T-helper 2 cell treated with Interferon-gamma antibody and Interleukin-4, amounts not matched to agents 100 ng/mL and 5 ng/mL, for 36 hours (primary cell): ENCODE measurements around the gene SSU72. TPM values are rescaled to one million over a fixed set of nuclear protein-coding genes. Genes with fewer than 3 reads are reported as not detected.

Experiments
- intact Hi-C: fragments of 100-400 bp; cut with micrococcal nuclease; formaldehyde crosslinking; loops from one replicate; pipeline ENCODE4 v1.15.1; 2023
- total RNA-seq: library from RNA; stranded (reverse); gene quantifications from 2 replicates; pipeline ENCODE4 v1.2.3, GENCODE V29; 2022

Gene SSU72
- total RNA-seq, 1 donor from 2014 or later, result 137 TPM

DNA sequence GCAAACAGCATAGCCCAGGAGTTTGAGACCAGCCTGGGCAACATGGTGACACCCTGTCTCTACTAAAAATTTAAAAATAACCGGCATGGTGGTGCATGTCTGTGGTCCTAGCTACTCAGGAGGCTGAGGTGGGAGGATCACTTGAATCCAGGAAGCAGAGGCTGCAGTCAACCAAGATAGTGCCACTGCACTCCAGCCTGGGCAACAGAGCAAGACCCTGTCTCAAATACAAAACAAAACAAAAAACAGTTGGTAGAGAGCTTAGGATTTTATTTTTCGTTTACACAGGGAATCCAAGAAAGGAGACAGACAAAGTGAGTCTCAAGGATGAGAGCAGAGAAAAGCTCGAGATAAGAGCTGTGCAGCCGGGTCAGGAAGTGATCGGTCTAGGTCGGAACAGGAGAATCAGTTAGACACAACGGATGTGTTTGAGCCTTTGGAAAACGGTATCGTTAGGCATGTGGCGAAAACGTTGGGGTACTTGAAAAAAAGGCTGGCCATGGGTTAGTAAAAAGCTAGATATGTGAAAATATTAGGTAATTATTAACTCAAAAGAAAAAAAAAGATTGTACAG lies 38.9 kb upstream of the SSU72 start:
- intact Hi-C loops, result loop anchor here (2.0 kb wide), 1 partner anchor 17 kb away; no protein-coding TSS in a partner anchor

- intact Hi-C loops, result no loop called here
Observed at GRCh38 chr1:1612104-1612400, 37.4 kb upstream of the SSU72 start.

- intact Hi-C loops, result no loop called here
Observed at GRCh38 chr1:1610796-1611195, 36.1 kb upstream of the SSU72 start.

- intact Hi-C loops, result no loop called here
Observed at GRCh38 chr1:1609822-1610485, 35.3 kb upstream of the SSU72 start.

DNA sequence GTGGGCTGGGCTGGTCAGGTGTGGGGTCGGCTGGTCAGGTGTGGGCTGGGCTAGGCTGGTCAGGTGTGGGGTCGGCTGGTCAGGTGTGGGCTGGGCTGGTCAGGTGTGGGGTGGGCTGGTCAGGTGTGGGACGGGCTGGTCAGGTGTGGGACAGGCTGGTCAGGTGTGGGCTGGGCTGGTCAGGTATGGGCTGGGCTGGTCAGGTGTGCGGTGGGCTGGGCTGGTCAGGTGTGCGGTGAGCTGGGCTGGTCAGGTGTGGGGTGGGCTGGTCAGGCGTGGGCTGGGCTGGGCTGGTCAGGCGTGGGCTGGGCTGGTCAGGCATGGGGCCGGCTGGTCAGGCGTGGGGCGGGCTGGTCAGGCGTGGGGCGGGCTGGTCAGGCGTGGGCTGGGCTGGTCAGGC lies 31.6 kb upstream of the SSU72 start:
- intact Hi-C loops, result no loop called here

GRCh38 chr1:1605724-1606123 lies 31.1 kb upstream of the SSU72 start:
- intact Hi-C loops, result no loop called here

GRCh38 chr1:1605034-1605591 lies 30.4 kb upstream of the SSU72 start:
- intact Hi-C loops, result no loop called here

DNA sequence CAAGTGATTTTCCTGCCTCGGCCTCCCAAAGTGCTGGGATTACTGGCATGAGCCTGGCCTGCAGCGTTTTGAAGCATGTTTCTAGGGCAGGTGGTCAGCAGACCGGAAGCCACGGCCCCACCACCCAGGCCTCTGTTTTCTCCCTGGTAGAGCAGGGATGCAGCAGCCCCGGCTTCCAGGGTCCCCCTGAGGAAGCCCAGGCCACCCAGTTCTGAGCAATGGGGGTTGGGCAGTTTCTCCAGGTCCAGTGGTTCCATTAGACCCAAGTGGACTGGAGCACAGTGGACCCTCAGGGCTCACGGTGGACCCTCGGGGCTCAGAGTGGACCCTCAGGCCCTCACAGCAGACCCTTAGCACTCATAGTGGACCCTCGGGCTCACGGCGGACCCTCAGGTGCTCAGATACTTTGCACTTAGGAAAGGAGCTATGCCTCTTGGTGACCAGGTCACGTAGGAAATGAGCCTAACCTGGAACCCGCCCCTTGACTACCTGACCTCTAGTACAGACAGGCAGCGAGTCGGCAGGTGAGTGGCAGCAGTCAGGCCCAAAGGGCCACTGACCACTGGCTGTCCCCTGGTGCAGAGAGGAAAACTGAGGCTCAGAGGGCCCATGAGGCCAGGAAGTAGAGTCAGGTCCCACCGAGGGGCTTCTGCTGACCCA lies 29.8 kb upstream of the SSU72 start:
- intact Hi-C loops, result no loop called here

DNA sequence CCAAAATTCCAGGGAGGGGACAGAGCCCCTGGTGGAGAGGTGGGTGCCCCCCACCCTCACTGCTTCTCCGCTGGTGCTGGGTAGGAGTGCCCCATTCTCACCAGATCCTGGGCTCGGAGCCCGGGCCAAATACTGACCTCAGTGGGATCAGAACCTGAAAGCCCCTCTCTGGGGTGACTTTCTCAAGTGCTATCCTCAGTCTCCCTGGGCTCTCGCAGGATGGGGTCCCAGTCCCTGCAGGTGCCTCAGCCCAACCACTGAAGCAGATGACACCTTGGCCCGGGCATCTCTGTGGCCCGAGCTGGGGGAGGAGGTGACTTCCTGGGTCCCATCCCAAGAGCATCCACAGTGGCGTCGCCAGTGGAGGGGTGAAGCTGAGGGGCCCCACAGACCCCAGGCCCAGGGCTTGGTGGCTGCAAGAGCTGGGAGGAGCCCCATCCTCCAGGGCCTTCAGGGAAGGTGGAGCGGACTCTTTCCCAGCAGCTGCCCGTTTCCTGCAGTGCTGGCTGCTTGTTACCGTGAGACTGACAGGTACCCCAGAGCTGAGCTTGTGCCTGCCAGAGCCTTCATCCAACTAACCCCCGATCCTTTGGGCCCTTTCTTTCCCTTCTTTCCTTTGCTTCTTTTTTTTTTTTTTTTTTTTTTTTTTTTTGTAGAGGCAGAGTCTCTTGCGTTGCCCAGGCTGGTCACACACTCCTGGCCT lies 29.2 kb upstream of the SSU72 start:
- intact Hi-C loops, result no loop called here

DNA sequence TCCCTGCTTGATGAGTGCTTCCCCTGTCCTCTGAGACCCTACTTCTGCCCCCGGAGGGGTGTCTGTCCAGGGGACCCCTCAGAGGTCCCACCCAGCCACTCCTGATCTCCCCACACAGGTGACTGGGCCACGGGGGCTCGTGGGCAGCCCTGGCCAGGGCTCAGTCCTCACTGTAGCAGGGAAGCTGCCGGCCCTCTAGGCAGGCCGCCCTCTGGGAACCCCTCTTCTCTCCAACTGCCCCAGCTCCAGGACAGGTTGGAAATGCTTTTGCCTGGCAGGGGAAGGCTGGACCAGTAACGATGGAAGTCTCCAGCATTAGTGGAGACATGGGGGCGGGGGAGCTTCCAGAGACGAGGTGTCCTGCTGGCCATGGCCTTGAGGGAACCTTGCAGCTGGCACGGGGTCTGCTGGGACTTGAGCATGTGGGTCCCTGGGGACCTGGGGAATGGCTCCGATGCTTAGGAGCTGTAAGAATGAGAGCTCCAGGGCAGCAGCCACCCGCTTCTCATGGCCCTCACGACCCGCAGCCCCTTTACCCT lies 28.4 kb upstream of the SSU72 start:
- intact Hi-C loops, result no loop called here

DNA sequence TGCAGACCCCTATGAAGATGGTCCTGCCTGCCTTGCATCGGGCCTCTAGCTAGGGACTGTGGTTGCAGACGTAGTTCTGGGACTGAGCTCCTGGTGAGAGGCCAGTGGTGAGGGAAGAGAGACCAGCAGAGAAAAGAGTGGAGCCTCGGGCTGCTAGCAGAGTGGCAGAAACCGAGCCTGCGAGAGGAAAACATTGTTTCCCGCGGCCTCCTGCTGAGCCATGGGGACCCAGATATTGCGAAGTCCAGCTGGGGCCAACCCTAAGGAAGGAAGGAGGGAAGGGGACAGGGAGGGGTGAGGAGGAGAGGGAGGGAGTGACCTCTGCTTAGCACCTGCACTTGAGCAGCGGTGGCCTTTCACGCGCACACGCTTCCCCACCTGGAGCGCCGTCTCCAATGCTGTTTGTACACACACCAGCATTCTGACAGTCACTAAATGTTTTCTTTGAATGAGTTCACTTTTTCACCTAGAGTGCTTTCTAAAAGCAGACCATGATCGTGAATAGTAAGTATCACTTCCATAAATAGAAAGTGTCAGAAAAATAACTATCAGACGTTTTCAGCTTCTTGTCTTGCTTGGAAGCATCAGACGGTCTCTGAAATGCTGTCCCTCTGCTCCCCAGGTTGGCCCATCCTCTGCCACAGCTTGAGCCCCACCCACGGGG lies 27.8 kb upstream of the SSU72 start:
- intact Hi-C loops, result no loop called here

- intact Hi-C loops, result no loop called here
Observed at GRCh38 chr1:1601564-1602303, 27.1 kb upstream of the SSU72 start.

- intact Hi-C loops, result no loop called here
Observed at GRCh38 chr1:1600861-1601563, 26.3 kb upstream of the SSU72 start.

DNA sequence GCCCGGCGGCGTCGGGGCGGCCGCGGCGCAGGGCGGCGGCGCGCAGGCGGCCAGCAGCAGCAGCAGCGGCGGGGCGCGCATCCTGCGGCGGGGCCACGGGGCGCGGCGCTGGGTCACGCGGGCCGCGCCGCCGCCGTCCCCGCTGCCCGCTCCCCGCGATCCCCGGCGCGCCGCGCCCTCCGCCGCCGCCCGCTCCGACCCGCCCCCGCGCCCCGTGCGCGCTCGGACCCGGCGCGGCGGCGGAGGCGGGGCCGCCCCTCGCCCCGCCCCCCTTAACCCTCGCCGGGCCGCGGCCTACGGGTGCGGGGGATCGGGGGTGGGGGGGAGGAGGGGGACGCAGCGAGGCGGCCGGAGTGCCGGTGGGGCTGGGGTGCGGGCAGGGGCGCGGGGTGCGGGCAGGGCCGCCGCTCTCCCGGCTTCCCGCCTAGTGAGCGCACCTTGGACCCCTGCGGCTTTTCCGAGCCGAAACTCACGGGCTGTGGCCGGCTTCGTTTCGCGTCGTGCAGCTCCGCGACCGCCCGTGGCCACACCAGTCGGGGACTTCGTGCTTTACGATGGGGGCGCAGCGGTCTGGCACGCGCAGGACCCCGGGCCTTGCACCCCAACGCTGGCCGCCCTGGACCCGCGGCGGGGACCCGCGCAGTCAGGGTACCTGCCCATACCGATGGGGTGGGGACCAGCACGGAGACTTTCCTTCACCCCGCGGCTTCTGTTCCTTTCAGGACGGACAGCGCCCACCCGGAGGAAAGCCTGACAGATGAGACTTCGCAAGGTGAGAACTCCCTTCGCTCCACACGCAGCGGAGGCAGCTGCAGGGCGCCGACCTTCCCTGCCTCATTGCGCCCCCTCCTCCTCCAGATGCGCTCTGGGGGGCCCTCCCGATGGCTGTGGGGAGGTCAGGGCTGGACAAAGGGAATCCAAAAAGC lies 25.5 kb upstream of the SSU72 start, which contains the start of gene FNDC10:
FNDC10 (minus strand) TSS at position 201 of the 926 bp plus-strand sequence; CDS start at position 81, 120 bp downstream.
- intact Hi-C loops, result no loop called here

DNA sequence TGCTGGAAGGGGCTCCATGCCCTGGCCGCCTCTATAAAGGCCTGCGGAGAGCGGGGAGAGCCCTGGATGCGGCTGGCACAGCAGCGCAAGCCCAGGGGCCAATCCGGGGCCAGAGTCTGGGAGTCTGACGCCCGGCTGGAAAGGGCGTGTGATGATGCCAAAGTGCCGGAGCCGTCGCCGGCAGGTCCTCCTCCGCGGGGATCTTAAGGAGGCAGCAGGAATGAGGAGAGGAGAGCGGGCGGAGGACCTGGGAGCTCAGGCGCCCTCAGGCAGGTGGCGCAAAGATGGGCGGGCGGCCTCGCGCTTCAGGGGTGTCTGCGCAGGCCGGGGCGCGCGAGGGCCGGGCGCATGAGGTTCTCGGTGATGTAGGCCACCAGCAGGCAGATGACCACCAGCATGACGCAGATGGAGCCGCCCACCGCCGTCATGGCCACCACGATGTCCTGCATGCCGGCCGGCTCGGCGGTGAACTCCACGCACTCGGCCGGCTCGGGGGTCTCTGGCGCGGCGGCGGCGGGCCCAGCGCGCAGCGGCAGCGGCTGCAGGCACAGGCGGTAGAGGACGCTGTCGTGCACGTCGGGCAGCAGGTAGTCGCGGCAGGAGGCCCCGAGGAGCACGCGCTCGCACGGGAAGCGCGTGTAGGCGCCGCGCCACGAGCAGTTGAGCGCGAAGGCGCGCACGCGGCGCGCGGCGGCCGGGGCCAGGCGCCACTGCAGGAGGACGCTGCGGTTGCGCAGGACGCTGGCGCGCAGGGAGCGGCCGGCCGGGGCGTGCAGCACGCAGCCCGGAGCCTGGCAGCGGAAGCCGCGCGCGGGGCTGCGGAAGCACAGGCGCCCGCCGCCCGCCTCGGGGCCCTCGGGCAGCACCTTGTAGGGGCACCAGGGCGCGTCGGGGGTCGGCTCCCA lies 24.6 kb upstream of the SSU72 start:
- intact Hi-C loops, result no loop called here

GRCh38 chr1:1598720-1599029 lies 24.0 kb upstream of the SSU72 start:
- intact Hi-C loops, result no loop called here

- intact Hi-C loops, result no loop called here
Observed at GRCh38 chr1:1598051-1598719, 23.5 kb upstream of the SSU72 start.
